Keratinocyte (primary cell): ENCODE results near the gene DEDD2. TPM values are rescaled to one million over a fixed set of nuclear protein-coding genes. Genes with fewer than 3 reads are reported as not detected.

Source experiments
- DNase-seq: peaks from one replicate; pipeline ENCODE4 v3.0.0-alpha.2; 2011; ENCODE audit warnings: low read depth, missing footprints, low spot score
- FAIRE-seq: peaks from 2 replicates; lab custom pipeline; 2011; peaks lifted over from hg19 to GRCh38; lab: Jason Lieb, UNC
- H2AFZ ChIP-seq: 2 replicates; pipeline ENCODE4 v1.6.0; 2012; ENCODE audit warnings: low read length, control low read depth, inconsistent platforms; ENCODE audit not compliant: control insufficient read depth
- H3K27ac ChIP-seq: 2 replicates; pipeline ENCODE4 v1.5.1; 2011; ENCODE audit warnings: low read length; ENCODE audit not compliant: control insufficient read depth, insufficient read depth
- H3K27me3 ChIP-seq: 3 replicates; pipeline ENCODE4 v1.6.0; 2011; ENCODE audit warnings: low read length; ENCODE audit not compliant: control insufficient read depth, insufficient read depth; ENCODE audit errors: extremely low read depth
- H3K36me3 ChIP-seq, 2 experiments: 2 replicates in 1 of 2; 3 replicates in 1 of 2; pipeline ENCODE4 v1.5.1; 2011; ENCODE audit warnings: low read length in 2 of 2, mild to moderate bottlenecking in 1 of 2; ENCODE audit not compliant: control insufficient read depth in 2 of 2, insufficient read depth in 2 of 2; ENCODE audit errors: extremely low read depth in 1 of 2
- H3K4me1 ChIP-seq: 3 replicates; pipeline ENCODE4 v1.5.1; 2011; ENCODE audit warnings: low read length; ENCODE audit not compliant: control insufficient read depth, insufficient read depth; ENCODE audit errors: extremely low read depth
- H3K4me2 ChIP-seq: 3 replicates; pipeline ENCODE4 v1.6.0; 2011; ENCODE audit warnings: low read depth, low read length; ENCODE audit not compliant: control insufficient read depth, insufficient read depth; ENCODE audit errors: extremely low read depth
- H3K4me3 ChIP-seq, 3 experiments: fragments of 200-600 bp in 1 of 3; sonication (generic) in 1 of 3; 2 replicates in 2 of 3; 3 replicates in 1 of 3; pipeline ENCODE4 v1.5.1; 2011 to 2016; ENCODE audit warnings: low read length in 3 of 3, mild to moderate bottlenecking in 3 of 3, control low read depth in 2 of 3, inconsistent platforms in 1 of 3, low read depth in 1 of 3, mixed read lengths in 1 of 3, mixed run types in 1 of 3, moderate library complexity in 1 of 3; ENCODE audit not compliant: control insufficient read depth in 2 of 3, insufficient read depth in 2 of 3; ENCODE audit errors: extremely low read depth in 1 of 3
- H3K79me2 ChIP-seq: 2 replicates; pipeline ENCODE4 v1.6.0; 2012; ENCODE audit warnings: low read length; ENCODE audit not compliant: control insufficient read depth, insufficient read depth
- H3K9ac ChIP-seq: 3 replicates; pipeline ENCODE4 v1.6.0; 2011; ENCODE audit warnings: low read length; ENCODE audit not compliant: control insufficient read depth, insufficient read depth; ENCODE audit errors: extremely low read depth
- H3K9me1 ChIP-seq: 3 replicates; pipeline ENCODE4 v1.6.0; 2011; ENCODE audit warnings: low read length; ENCODE audit not compliant: control insufficient read depth, insufficient read depth; ENCODE audit errors: extremely low read depth
- H3K9me3 ChIP-seq: 2 replicates; pipeline ENCODE4 v1.5.1; 2012; ENCODE audit warnings: low read depth, low read length; ENCODE audit not compliant: control insufficient read depth
- H4K20me1 ChIP-seq: 3 replicates; pipeline ENCODE4 v1.6.0; 2011; ENCODE audit warnings: low read length; ENCODE audit not compliant: control insufficient read depth, insufficient read depth; ENCODE audit errors: extremely low read depth
- EZH2 ChIP-seq: IDR thresholded peaks from one replicate; pipeline ENCODE4 v1.6.1; 2012; ENCODE audit warnings: inconsistent platforms, mild to moderate bottlenecking, low read length, moderate library complexity
- dilution Hi-C: fragments of 300-500 bp; cut with MboI; formaldehyde crosslinking; loops from one replicate; pipeline ENCODE4 v1.7.0; 2020; ENCODE audit warnings: low sequenced_read_pairs; ENCODE audit not compliant: extremely low pct_ligation_motif_present
- polyA plus RNA-seq, 5 experiments: library from polyadenylated mRNA; depleted of rRNA in 3 of 5; stranded (reverse) in 3 of 5; stranded (forward) in 1 of 5; unstranded in 1 of 5; fragments of >200 nt; gene quantifications; 1 replicate in 1 of 5; 2 replicates in 3 of 5; 3 replicates in 1 of 5; pipeline versions ENCODE4 v1.2.1 to v1.2.3, GENCODE V29; 2011 to 2012; ENCODE audit warnings: missing spikeins in 2 of 5, low read depth in 1 of 5, low replicate concordance in 1 of 5
- TF ChIP-seq, protein P1 (sequence below), 3 experiments: IDR thresholded peaks in 1 of 3; conservative IDR thresholded peaks in 1 of 3; optimal IDR thresholded peaks in 1 of 3; 2 replicates in 2 of 3; 3 replicates in 1 of 3; pipeline versions ENCODE3 to v1.5.1; 2011; ENCODE audit warnings: low read length in 3 of 3, mild to moderate bottlenecking in 3 of 3, moderate library complexity in 2 of 3, control low read depth in 1 of 3, inconsistent platforms in 1 of 3; ENCODE audit not compliant: insufficient read depth in 2 of 3; ENCODE audit errors: extremely low read depth in 1 of 3

The DEDD2 gene
- polyA plus RNA-seq, 1 donor (not counting 4 experiments of a cell fraction or from before 2014, with no cell fraction given) = 20.8 TPM

- no peak for TF ChIP-seq EZH2
- TF ChIP-seq, protein P1, sequence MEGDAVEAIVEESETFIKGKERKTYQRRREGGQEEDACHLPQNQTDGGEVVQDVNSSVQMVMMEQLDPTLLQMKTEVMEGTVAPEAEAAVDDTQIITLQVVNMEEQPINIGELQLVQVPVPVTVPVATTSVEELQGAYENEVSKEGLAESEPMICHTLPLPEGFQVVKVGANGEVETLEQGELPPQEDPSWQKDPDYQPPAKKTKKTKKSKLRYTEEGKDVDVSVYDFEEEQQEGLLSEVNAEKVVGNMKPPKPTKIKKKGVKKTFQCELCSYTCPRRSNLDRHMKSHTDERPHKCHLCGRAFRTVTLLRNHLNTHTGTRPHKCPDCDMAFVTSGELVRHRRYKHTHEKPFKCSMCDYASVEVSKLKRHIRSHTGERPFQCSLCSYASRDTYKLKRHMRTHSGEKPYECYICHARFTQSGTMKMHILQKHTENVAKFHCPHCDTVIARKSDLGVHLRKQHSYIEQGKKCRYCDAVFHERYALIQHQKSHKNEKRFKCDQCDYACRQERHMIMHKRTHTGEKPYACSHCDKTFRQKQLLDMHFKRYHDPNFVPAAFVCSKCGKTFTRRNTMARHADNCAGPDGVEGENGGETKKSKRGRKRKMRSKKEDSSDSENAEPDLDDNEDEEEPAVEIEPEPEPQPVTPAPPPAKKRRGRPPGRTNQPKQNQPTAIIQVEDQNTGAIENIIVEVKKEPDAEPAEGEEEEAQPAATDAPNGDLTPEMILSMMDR (optimal IDR thresholded peaks at IDR 0.05 in 1 of 3, IDR thresholded peaks at IDR 0.05 in 1 of 3, conservative IDR thresholded peaks at IDR 0.05 in 1 of 3; ENCODE audit: extremely low read depth in 1 of 3, insufficient read depth in 2 of 3, low read length in 3 of 3) = no peak
- Histone ChIP-seq H3K9ac (no peak overlapping the region), H3K36me3 (peaks cover 35 to 65% of the 10 kb centered on the region in 2 experiments), H3K4me2 (no peak overlapping the region), H3K4me3 (no peak overlapping the region), H3K4me1 (peaks cover 41% of the 10 kb centered on the region), H3K27me3 (no peaks in the 10 kb centered on the region), H2AFZ (no peak overlapping the region), H3K9me3 (no peaks in the 10 kb centered on the region), H3K79me2 (peaks cover 35% of the 10 kb centered on the region), H3K27ac (no peak overlapping the region), H3K9me1 (peaks cover 11% of the 10 kb centered on the region), H4K20me1 (no peaks in the 10 kb centered on the region)
- DNase-seq = no peak
- no peak for FAIRE-seq
- dilution Hi-C loops = no loop called here
Measured at GRCh38 chr19:42204664-42205063, 12.8 kb downstream of the DEDD2 start.

DNA sequence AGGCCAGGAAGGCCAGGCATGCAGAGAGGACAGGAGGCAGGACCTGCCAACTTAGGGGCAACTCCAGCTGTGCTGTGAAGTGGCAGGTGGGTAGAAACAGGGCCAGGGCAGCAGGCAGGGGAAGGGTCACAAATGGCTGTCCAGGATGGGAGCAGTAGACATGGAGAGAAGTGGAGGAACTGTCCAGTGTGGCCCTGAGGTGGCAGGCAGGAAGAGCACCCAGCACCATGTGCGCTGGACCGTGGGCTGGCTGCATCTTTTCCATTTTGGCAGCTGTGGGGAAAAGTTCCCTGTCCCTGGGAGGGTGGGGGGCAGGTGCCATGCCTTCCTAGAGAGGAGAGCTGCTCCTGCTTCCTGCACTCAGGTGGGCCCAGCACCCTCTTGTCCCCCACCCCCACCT is 13.8 kb downstream of the DEDD2 start:
- Histone ChIP-seq H3K27ac (no peak overlapping the region), H3K79me2 (peaks cover 35% of the 10 kb centered on the region), H2AFZ (no peak overlapping the region), H3K9me3 (no peaks in the 10 kb centered on the region), H3K4me2 (no peak overlapping the region), H3K4me3 (no peak overlapping the region), H4K20me1 (no peaks in the 10 kb centered on the region), H3K9ac (no peak overlapping the region), H3K4me1 (peaks cover 51% of the 10 kb centered on the region), H3K9me1 (peaks cover 11% of the 10 kb centered on the region), H3K27me3 (no peaks in the 10 kb centered on the region), H3K36me3 (peaks cover 34 to 65% of the 10 kb centered on the region in 2 experiments)
- dilution Hi-C loops = no loop called here
- DNase-seq = no peak
- TF ChIP-seq, protein P1 (optimal IDR thresholded peaks at IDR 0.05 in 1 of 3, IDR thresholded peaks at IDR 0.05 in 1 of 3, conservative IDR thresholded peaks at IDR 0.05 in 1 of 3; ENCODE audit: extremely low read depth in 1 of 3, insufficient read depth in 2 of 3, low read length in 3 of 3) = no peak
- no peak for TF ChIP-seq EZH2
- FAIRE-seq = no peak
